ENCODE results near the gene CORO2B. TPM values are rescaled to one million over a fixed set of nuclear protein-coding genes. Genes with fewer than 3 reads are reported as not detected.

The CORO2B gene
- total and polyA plus RNA-seq, 5 donors from 2014 or later: not detected

DNA sequence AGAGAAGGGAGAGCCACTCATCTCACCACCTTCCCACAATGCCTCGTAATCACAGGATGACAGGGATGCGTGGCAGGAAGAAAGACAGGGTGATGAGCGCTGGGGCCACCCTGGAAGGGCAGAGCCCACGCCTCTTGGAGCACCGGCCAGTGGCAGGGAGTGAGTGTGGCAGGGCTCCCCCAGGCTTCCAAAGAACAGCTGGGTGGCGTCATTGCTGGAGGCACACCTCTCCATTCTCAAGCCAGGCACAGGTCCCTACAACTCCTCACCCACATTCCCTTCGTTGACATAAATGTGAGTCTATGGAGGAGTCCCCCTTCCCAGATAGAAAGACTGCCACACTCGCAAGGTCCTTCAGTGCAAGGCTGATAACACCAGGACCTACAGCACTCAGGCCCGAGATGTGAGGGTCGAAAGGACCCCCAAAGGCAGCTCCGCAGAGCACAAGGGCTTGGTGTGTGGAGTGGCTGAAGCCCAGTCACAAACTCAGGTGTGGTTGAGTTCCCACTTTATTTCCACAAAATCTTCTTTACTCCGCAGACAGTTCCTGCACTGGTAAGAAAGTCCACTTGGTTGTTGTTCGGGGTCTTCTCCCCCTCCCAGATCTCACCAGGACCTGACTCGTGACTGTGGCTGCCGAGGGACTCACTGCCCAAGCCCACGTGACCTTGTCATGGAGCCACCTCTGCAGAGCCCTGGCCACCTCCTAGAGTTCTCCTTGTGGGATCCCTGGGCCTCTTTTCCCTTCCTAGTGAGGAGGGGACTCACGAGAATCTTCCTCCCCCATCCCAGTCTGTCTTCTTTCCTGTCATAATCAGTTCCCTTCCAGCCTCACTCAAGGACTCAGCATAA lies 22.4 kb upstream of the CORO2B start:
- no peak for DNase-seq
- Mint-ChIP-seq H3K4me3 (no peak overlapping the region), H3K9me3 (no peaks in the 10 kb centered on the region), H3K36me3 (no peaks in the 10 kb centered on the region), H3K4me1 (peaks cover 0 to 19% (median 9%) of the 10 kb centered on the region in 4 donors), H3K27ac (no peak overlapping the region), H3K27me3 (peaks cover 48% of the 10 kb centered on the region)
- Histone ChIP-seq H3K27ac (ENCODE audit: insufficient read depth, low read length, poor library complexity, severe bottlenecking) (no peak overlapping the region), H3K4me1 (ENCODE audit: control insufficient read depth, insufficient read depth, low read length, poor library complexity, severe bottlenecking) (peaks cover 12% of the 10 kb centered on the region), H3K4me3 (ENCODE audit: low read depth, low read length) (no peak overlapping the region), H3K27me3 (ENCODE audit: control insufficient read depth, insufficient read depth, low read length) (peaks cover 15% of the 10 kb centered on the region), H3K36me3 (ENCODE audit: control insufficient read depth, insufficient read depth, low read length) (no peaks in the 10 kb centered on the region), H3K9me3 (ENCODE audit: control insufficient read depth in 2 of 2, low read length in 2 of 2) (no peaks in the 10 kb centered on the region)
- no peak for ATAC-seq (ENCODE audit: low read depth in 2 of 2)

DNA sequence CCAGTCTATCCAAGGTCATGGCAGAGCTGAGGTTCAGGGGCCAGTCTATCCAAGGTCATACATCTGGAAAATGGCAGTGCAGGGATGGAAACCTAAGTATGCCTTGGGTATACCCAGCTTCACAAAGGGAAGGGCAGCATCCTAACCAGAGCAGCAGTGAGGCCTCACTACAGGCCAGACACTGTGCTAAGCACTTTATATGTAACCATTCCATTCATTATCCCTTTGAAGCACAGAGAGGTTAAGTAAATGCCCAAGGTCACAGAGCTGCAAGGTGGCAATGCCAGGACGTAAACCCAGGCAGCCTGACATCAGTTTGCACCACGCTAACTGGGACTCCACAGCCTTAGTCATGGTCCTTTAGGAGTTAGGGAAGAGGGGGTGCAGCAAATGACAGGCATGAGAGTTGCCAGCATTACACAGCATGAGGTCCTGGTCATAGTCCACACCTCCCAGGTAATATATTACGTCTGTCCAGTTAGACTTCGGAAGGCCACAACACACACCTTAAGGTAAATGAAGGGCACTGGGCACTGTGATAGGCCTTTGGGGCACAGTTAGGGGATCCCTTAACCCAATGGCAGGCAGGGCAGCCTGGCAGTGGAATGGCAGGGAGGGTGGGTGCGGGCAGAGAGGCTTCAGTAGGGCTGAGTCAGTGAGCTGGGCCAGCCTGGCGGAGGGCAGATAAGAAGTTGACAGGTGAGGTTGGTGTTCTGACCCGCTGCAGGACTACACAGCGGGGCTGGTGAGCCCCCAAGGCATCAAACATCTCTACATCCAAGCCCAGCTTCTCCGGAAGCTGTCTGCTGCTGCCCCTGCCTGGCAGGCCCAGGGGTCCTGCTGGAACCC lies 21.1 kb upstream of the CORO2B start:
- Histone ChIP-seq H3K4me3 (ENCODE audit: low read depth, low read length) (no peak overlapping the region), H3K27ac (ENCODE audit: insufficient read depth, low read length, poor library complexity, severe bottlenecking) (no peak overlapping the region), H3K9me3 (ENCODE audit: control insufficient read depth in 2 of 2, low read length in 2 of 2) (no peaks in the 10 kb centered on the region), H3K36me3 (ENCODE audit: control insufficient read depth, insufficient read depth, low read length) (no peaks in the 10 kb centered on the region), H3K4me1 (ENCODE audit: control insufficient read depth, insufficient read depth, low read length, poor library complexity, severe bottlenecking) (peaks cover 12% of the 10 kb centered on the region), H3K27me3 (ENCODE audit: control insufficient read depth, insufficient read depth, low read length) (peaks cover 22% of the 10 kb centered on the region)
- ATAC-seq (ENCODE audit: low read depth in 2 of 2): no peak
- Mint-ChIP-seq H3K36me3 (no peaks in the 10 kb centered on the region), H3K27ac (no peak overlapping the region), H3K27me3 (peaks cover 56% of the 10 kb centered on the region), H3K9me3 (no peaks in the 10 kb centered on the region), H3K4me3 (no peak overlapping the region), H3K4me1 (peaks cover 0 to 19% (median 9%) of the 10 kb centered on the region in 4 donors)
- DNase-seq: no peak

DNA sequence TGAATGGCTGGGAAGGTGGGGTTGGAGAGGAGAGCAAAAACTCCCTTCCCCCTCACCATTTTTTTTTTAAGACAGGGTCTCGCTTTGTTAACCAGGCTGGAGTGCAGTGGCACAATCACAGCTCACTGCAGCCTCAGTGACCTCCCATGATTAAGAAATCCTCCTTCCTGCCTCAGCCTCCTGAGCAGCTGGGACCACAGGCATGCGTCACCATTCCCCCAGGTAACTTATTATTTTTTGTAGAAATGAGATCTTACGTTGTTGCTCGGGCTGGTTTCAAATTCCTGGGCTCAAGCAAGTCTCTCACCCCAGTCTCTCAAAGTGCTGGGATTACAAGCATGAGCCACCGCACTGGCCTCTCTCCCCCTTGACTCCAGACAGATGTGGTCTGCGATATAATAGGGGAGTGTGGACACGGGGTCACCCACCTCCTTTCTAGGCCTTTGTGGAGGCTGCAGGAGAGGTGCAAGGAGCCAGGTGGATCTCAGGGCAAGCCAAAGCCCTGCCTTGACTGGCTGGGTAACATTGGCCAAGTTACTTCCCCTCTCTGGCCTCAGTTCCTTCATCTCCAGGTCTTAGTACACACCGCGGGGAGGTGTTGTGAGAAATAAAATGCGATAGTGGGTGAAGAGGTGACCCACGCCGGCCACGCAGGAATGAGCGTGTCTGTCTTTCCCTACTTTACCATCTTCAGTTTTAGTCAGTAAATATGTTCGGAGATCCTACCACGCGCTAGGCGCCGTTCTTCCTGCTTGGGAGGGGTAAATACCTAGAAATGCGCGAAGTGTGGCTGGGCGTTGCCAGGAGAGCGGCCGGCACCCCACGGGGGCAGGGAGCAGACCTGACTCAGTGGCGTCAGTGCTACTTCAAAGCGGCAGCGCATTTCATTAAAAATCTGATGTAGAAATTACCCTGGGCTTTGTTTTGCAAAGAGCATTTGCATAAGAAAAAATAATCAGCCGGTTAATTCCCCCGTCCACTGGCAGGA lies 20.2 kb upstream of the CORO2B start:
- Histone ChIP-seq H3K27me3 (ENCODE audit: control insufficient read depth, insufficient read depth, low read length) (peaks cover 21% of the 10 kb centered on the region), H3K27ac (ENCODE audit: insufficient read depth, low read length, poor library complexity, severe bottlenecking) (no peak overlapping the region), H3K9me3 (ENCODE audit: control insufficient read depth in 2 of 2, low read length in 2 of 2) (no peaks in the 10 kb centered on the region), H3K4me3 (ENCODE audit: low read depth, low read length) (peak overlapping the region; percentile 41), H3K4me1 (ENCODE audit: control insufficient read depth, insufficient read depth, low read length, poor library complexity, severe bottlenecking) (peaks cover 12% of the 10 kb centered on the region), H3K36me3 (ENCODE audit: control insufficient read depth, insufficient read depth, low read length) (no peaks in the 10 kb centered on the region)
- H3K27me3 Mint-ChIP-seq: peaks cover 65% of the 10 kb centered on the region
- no peaks in the 10 kb centered on the region for H3K9me3 Mint-ChIP-seq
- peak overlapping the region in 2 of 4 donors; percentile 80 for H3K4me3 Mint-ChIP-seq
- H3K4me1 Mint-ChIP-seq: peaks cover 0 to 19% (median 9%) of the 10 kb centered on the region in 4 donors
- H3K27ac Mint-ChIP-seq: peak overlapping the region in 1 of 3 donors; percentile 32
- ATAC-seq (ENCODE audit: low read depth in 2 of 2) (no peak), DNase-seq (peak in 1 of 3 donors; percentile 13)
- H3K36me3 Mint-ChIP-seq: no peaks in the 10 kb centered on the region

DNA sequence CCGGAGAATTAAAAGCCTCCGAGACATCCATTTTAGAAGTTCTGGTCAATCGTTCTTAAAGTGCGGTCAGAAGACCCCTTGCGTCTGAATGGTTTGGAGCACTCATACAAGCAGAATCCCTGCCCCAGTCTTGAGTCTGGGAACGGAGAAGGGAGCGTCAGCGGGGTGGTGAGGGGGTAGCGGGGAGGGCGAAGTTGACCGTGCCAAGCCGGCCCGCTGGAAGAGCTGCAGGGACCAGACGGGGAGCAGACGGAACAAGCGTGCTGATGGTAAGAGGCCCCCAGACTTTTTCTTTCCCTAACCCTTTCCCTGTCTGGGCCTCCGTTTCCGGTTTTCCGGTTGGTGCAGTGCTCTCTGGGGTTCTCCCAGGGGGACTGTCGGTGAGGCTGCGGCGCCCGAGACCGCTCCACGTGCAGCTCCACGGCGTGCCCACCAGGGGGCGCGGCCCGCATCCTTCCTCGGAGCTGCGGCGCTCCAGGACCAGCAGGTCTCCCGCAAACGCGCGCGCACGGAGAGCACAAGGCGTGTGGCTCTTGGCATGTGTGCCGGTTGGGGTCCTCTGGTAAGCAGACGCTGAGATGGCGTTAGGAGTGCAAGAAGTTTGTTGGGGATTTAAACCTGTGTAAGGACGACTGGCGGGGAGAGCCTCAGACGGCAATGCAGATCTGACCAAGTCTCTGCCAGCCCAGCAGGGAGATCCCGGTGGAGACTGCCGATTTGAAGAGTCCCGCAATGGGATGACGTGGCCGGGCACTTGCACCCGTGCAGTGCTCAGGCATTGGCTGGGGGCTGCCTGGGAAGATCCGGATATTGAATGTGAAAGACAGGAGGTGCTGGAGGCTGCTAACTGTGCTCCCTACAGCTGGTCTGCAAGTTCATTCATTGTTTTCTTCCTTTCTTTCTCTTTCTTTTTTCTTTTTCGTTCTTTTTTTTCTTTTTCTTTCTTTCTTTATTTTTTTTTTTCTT lies 19.2 kb upstream of the CORO2B start:
- H3K4me3 ChIP-seq (ENCODE audit: low read depth, low read length): peak overlapping the region; percentile 41
- peak overlapping the region in 3 of 4 donors; percentile 80 for H3K4me3 Mint-ChIP-seq
- peaks cover 67% of the 10 kb centered on the region for H3K27me3 Mint-ChIP-seq
- H3K9me3 ChIP-seq (ENCODE audit: control insufficient read depth in 2 of 2, low read length in 2 of 2): no peaks in the 10 kb centered on the region
- H3K4me1 ChIP-seq (ENCODE audit: control insufficient read depth, insufficient read depth, low read length, poor library complexity, severe bottlenecking): peaks cover 12% of the 10 kb centered on the region
- peaks cover 21% of the 10 kb centered on the region for H3K27me3 ChIP-seq (ENCODE audit: control insufficient read depth, insufficient read depth, low read length)
- no peak overlapping the region for H3K27ac ChIP-seq (ENCODE audit: insufficient read depth, low read length, poor library complexity, severe bottlenecking)
- peaks cover 0 to 19% (median 9%) of the 10 kb centered on the region in 4 donors for H3K4me1 Mint-ChIP-seq
- H3K36me3 ChIP-seq (ENCODE audit: control insufficient read depth, insufficient read depth, low read length): no peaks in the 10 kb centered on the region
- DNase-seq: peak; percentile 42 to 65 (median 64)
- no peak overlapping the region for H3K27ac Mint-ChIP-seq
- no peaks in the 10 kb centered on the region for H3K36me3 Mint-ChIP-seq
- H3K9me3 Mint-ChIP-seq: no peaks in the 10 kb centered on the region
- peak; percentile 72 to 79 for ATAC-seq (ENCODE audit: low read depth in 2 of 2)

DNA sequence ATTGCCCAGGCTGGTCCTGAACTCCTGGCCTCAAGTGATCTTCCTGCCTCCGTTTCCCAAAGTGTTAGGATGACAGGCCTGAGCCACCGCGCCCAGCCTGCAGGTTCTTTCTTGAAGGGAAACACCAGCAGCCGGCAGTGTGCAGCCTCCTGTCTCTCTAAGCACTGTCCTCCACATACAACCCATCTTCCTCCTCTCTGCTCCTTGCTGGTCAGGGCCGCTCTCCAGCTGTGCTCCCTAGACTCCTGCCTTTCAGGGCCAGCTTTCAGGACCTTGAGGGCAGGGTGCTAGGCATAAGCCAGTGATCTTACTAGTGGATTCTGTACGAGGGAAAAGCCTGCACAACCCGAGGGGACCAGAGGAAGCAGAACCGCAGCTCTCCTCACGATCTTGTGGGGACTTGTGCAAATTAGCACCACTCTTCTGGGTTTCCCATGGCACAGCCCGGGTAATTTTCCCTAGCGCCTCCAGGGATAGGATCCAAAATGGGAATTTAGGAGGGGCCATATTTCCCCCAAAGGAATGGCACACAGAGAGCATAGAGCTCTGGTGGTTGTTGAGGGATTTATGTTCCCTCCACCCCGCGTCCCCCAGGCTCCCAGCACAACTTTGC lies 18.2 kb upstream of the CORO2B start:
- Mint-ChIP-seq H3K27me3 (peaks cover 62% of the 10 kb centered on the region), H3K36me3 (no peaks in the 10 kb centered on the region), H3K4me1 (peaks cover 0 to 19% (median 9%) of the 10 kb centered on the region in 4 donors), H3K9me3 (no peaks in the 10 kb centered on the region), H3K27ac (peak overlapping the region in 1 of 3 donors; percentile 52), H3K4me3 (peak overlapping the region in 1 of 4 donors; percentile 77)
- no peak overlapping the region for H3K27ac ChIP-seq (ENCODE audit: insufficient read depth, low read length, poor library complexity, severe bottlenecking)
- H3K4me3 ChIP-seq (ENCODE audit: low read depth, low read length): no peak overlapping the region
- ATAC-seq (ENCODE audit: low read depth in 2 of 2): no peak
- peaks cover 21% of the 10 kb centered on the region for H3K27me3 ChIP-seq (ENCODE audit: control insufficient read depth, insufficient read depth, low read length)
- H3K9me3 ChIP-seq (ENCODE audit: control insufficient read depth in 2 of 2, low read length in 2 of 2): no peaks in the 10 kb centered on the region
- DNase-seq: no peak
- peaks cover 12% of the 10 kb centered on the region for H3K4me1 ChIP-seq (ENCODE audit: control insufficient read depth, insufficient read depth, low read length, poor library complexity, severe bottlenecking)
- H3K36me3 ChIP-seq (ENCODE audit: control insufficient read depth, insufficient read depth, low read length): no peaks in the 10 kb centered on the region

DNA sequence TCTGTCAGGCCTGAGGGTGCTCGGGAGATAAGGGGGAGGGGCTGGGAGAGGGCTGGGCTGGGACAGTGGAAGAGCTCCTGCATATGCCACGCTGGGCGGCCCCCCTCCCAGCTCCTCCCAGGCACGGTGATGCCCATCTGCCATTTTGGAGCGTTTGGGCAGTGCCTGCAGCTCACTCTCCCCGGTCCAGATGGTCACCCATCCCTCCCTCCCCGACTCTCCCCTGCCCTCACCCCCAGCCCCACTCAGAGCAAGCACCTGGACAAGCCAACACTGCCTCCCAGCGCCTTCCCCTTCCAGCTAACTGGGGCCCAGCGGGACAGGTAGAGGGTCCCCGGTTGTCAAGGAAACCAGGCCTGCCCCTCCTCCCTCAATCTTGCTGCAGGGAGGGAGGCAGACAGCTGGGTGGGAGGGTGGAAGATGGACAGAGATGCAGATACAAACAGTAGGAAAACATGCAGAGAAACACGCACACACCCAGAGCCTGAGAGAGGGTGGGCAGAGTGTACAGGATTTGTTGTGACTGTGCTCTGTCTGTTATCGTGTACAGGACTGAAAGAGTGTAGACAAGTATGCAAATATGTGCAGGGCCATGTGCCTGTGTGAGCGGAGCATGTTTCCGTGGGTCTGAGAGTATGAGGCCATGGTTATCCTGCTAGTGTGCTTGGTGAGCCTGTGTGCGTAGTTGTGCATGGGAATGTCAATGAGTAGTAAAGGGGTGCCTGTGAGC lies 17.5 kb upstream of the CORO2B start:
- DNase-seq (no peak), ATAC-seq (ENCODE audit: low read depth in 2 of 2) (no peak)
- peaks cover 0 to 19% (median 9%) of the 10 kb centered on the region in 4 donors for H3K4me1 Mint-ChIP-seq
- Histone ChIP-seq H3K36me3 (ENCODE audit: control insufficient read depth, insufficient read depth, low read length) (no peaks in the 10 kb centered on the region), H3K9me3 (ENCODE audit: control insufficient read depth in 2 of 2, low read length in 2 of 2) (no peaks in the 10 kb centered on the region), H3K27ac (ENCODE audit: insufficient read depth, low read length, poor library complexity, severe bottlenecking) (no peak overlapping the region), H3K4me3 (ENCODE audit: low read depth, low read length) (no peak overlapping the region), H3K4me1 (ENCODE audit: control insufficient read depth, insufficient read depth, low read length, poor library complexity, severe bottlenecking) (peaks cover 12% of the 10 kb centered on the region), H3K27me3 (ENCODE audit: control insufficient read depth, insufficient read depth, low read length) (peaks cover 21% of the 10 kb centered on the region)
- no peaks in the 10 kb centered on the region for H3K9me3 Mint-ChIP-seq
- H3K27me3 Mint-ChIP-seq: peaks cover 58% of the 10 kb centered on the region
- no peak overlapping the region for H3K4me3 Mint-ChIP-seq
- H3K36me3 Mint-ChIP-seq: no peaks in the 10 kb centered on the region
- H3K27ac Mint-ChIP-seq: no peak overlapping the region
